ENCODE measurements around the gene SSC5D. TPM values are rescaled to one million over a fixed set of nuclear protein-coding genes. Genes with fewer than 3 reads are reported as not detected.

Gene SSC5D
- total RNA-seq, 1 donor: 77.4 TPM

GRCh38 chr19:55526216-55527196 lies 38.3 kb downstream of the SSC5D start:
- Histone ChIP-seq H2AFZ (ENCODE audit: low read length) (no peak overlapping the region), H3K9me3 (ENCODE audit: low read depth, low read length) (no peaks in the 10 kb centered on the region), H3K36me3 (ENCODE audit: insufficient read depth, low read length) (no peaks in the 10 kb centered on the region), H3K4me1 (ENCODE audit: insufficient read depth, low read length) (peaks cover 3% of the 10 kb centered on the region), H4K20me1 (ENCODE audit: insufficient read depth, low read length) (no peaks in the 10 kb centered on the region), H3K27ac (ENCODE audit: low read depth, low read length) (no peak overlapping the region), H3K4me3 (ENCODE audit: insufficient read depth, low read length) (no peak overlapping the region), H3K27me3 (ENCODE audit: insufficient read depth, low read length) (no peaks in the 10 kb centered on the region), H3K4me2 (ENCODE audit: insufficient read depth, low read length) (peak overlapping the region; percentile 29), H3K79me2 (ENCODE audit: insufficient read depth, low read length) (no peaks in the 10 kb centered on the region)
- TF ChIP-seq, protein P1, sequence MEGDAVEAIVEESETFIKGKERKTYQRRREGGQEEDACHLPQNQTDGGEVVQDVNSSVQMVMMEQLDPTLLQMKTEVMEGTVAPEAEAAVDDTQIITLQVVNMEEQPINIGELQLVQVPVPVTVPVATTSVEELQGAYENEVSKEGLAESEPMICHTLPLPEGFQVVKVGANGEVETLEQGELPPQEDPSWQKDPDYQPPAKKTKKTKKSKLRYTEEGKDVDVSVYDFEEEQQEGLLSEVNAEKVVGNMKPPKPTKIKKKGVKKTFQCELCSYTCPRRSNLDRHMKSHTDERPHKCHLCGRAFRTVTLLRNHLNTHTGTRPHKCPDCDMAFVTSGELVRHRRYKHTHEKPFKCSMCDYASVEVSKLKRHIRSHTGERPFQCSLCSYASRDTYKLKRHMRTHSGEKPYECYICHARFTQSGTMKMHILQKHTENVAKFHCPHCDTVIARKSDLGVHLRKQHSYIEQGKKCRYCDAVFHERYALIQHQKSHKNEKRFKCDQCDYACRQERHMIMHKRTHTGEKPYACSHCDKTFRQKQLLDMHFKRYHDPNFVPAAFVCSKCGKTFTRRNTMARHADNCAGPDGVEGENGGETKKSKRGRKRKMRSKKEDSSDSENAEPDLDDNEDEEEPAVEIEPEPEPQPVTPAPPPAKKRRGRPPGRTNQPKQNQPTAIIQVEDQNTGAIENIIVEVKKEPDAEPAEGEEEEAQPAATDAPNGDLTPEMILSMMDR (IDR thresholded peaks at IDR 0.05; ENCODE audit: extremely low read depth, low read depth, low read length): no peak
- DNase-seq (ENCODE audit: insufficient read length, low spot score, missing footprints): peak; percentile 93

DNA sequence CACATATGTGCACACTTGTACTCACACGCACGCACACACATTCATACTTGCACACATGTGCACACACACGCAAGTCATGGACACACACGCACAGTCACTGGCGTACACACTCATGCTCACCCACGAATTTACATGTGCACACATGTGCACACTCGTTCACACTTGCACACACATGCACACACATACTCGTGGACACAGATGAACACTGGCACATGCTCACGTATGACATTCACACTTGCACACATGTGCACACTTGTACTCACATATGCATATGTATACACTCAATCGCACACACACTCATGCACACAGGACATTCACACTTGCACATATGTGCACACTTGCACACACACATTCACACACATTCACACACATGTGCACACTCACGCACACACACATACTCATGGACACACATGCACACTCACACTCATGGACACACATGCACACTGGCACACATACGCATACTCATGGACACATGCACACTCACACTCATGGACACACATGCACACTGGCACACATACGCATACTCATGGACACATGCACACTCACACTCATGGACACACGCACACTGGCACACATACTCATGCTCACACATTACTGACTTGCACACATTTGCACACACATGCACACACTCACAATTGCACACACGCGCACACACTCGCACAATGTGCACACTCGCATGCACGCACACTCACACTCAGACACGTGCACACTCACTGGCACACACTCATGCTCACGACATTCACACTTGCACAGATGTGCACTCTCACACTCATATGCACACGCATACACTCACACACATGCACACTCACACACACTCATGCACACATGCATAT lies 39.2 kb downstream of the SSC5D start:
- no peak overlapping the region for H2AFZ ChIP-seq (ENCODE audit: low read length)

GRCh38 chr19:55528030-55528803 lies 40.0 kb downstream of the SSC5D start:
- TF ChIP-seq, protein P1 (IDR thresholded peaks at IDR 0.05; ENCODE audit: extremely low read depth, low read depth, low read length): peak; percentile 12
- no peaks in the 10 kb centered on the region for H3K9me3 ChIP-seq (ENCODE audit: low read depth, low read length)
- no peaks in the 10 kb centered on the region for H3K27me3 ChIP-seq (ENCODE audit: insufficient read depth, low read length)
- DNase-seq (ENCODE audit: insufficient read length, low spot score, missing footprints): peak; percentile 81
- H3K79me2 ChIP-seq (ENCODE audit: insufficient read depth, low read length): no peaks in the 10 kb centered on the region
- H3K4me3 ChIP-seq (ENCODE audit: insufficient read depth, low read length): no peak overlapping the region
- H3K4me2 ChIP-seq (ENCODE audit: insufficient read depth, low read length): peak overlapping the region; percentile 11
- no peak overlapping the region for H3K27ac ChIP-seq (ENCODE audit: low read depth, low read length)
- peak overlapping the region; percentile 2 for H2AFZ ChIP-seq (ENCODE audit: low read length)
- H3K4me1 ChIP-seq (ENCODE audit: insufficient read depth, low read length): peaks cover 3% of the 10 kb centered on the region
- H3K36me3 ChIP-seq (ENCODE audit: insufficient read depth, low read length): no peaks in the 10 kb centered on the region
- H4K20me1 ChIP-seq (ENCODE audit: insufficient read depth, low read length): no peaks in the 10 kb centered on the region

More for the DNA sequence above, 39.2 kb downstream of the SSC5D start:
- Histone ChIP-seq H3K27me3 (ENCODE audit: insufficient read depth, low read length) (no peaks in the 10 kb centered on the region), H3K4me1 (ENCODE audit: insufficient read depth, low read length) (peaks cover 3% of the 10 kb centered on the region), H4K20me1 (ENCODE audit: insufficient read depth, low read length) (no peaks in the 10 kb centered on the region), H3K79me2 (ENCODE audit: insufficient read depth, low read length) (no peaks in the 10 kb centered on the region), H3K36me3 (ENCODE audit: insufficient read depth, low read length) (no peaks in the 10 kb centered on the region), H3K4me3 (ENCODE audit: insufficient read depth, low read length) (no peak overlapping the region), H3K27ac (ENCODE audit: low read depth, low read length) (no peak overlapping the region), H3K9me3 (ENCODE audit: low read depth, low read length) (no peaks in the 10 kb centered on the region), H3K4me2 (ENCODE audit: insufficient read depth, low read length) (no peak overlapping the region)
- peak; percentile 31 for DNase-seq (ENCODE audit: insufficient read length, low spot score, missing footprints)
- TF ChIP-seq, protein P1 (IDR thresholded peaks at IDR 0.05; ENCODE audit: extremely low read depth, low read depth, low read length): no peak

Measured in osteoblast (primary cell).